WI38 (cell line): ENCODE results near the gene AATK.
"Not testable (repeated sequence)": the region's sequence is repeated elsewhere in the genome, so short reads cannot be mapped to it uniquely, and the experiment has no call there.

ENCODE experiments used
- H3K4me3 ChIP-seq: 2 replicates; pipeline ENCODE4 v1.5.1; 2011; ENCODE audit warnings: low read depth, mild to moderate bottlenecking, control low read depth, low read length
- TF ChIP-seq, protein P1 (sequence below): IDR thresholded peaks from 2 replicates; pipeline ENCODE4 v1.5.1; 2012; ENCODE audit warnings: low read depth, mild to moderate bottlenecking, control low read depth, low read length

The AATK gene

DNA sequence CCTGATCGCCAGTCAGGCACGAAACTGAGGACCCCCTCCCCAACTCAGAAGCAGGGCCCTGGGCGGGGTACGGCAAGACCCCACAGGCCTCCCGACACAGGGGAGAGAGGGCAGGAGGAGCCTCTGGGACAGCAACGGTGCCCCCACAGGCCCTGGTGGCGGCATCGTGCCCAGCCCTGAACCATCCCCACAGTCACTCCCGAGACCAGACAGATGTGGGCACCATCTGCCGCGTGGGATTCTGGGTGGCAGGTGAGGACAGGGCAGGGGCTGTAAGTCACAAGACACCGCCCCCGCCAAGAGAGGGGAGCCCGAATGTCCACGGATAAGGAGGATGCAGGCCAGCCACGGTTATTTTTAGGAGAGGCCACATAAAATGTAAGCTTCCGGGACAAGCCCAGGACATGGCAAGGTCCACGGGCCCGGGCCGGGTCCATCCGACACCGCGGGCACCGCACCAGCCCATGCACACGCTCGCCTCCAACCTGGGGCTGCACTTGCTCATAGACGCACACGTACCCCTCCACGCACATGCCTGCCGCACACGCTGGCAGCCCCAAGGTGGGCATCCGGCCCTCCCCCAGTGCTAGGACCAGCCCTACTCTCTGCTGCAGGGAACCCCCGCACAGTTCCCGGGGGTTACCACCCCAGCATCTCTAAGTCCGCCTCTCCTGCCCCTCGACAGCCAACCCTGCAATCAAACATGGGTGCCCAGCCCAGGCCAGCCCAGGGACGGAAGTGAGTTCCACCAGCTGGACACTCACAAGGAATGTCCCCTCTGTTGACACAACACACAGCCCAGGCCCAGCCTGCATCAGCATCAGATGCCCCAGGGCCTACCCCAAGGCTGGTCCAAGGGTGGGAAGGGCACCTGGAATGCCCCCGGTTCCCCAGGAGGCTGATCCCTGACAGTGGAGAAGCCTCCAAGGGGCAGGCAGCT lies 8.9 kb downstream of the AATK start:
- H3K4me3 ChIP-seq = no peak overlapping the region
- TF ChIP-seq, protein P1, sequence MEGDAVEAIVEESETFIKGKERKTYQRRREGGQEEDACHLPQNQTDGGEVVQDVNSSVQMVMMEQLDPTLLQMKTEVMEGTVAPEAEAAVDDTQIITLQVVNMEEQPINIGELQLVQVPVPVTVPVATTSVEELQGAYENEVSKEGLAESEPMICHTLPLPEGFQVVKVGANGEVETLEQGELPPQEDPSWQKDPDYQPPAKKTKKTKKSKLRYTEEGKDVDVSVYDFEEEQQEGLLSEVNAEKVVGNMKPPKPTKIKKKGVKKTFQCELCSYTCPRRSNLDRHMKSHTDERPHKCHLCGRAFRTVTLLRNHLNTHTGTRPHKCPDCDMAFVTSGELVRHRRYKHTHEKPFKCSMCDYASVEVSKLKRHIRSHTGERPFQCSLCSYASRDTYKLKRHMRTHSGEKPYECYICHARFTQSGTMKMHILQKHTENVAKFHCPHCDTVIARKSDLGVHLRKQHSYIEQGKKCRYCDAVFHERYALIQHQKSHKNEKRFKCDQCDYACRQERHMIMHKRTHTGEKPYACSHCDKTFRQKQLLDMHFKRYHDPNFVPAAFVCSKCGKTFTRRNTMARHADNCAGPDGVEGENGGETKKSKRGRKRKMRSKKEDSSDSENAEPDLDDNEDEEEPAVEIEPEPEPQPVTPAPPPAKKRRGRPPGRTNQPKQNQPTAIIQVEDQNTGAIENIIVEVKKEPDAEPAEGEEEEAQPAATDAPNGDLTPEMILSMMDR = no peak

DNA sequence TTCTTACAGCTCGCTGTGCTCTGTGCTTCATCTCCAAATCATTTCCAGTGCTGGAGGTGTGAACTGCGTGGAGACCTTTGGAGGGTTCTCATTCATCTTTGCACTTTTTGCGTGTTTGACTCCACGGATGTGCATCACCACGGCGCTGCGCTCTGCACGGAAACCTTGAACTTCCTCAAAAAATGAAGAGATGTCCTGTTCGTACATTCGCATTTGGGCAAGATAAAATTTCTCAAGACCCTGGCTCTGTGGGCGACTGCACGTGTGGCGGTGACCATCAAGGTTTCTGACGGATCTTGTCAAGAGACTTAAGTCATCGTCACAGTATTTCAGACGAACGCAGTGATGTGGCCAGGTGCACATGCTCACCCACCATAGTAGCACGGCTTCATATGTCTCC lies 11.1 kb downstream of the AATK start:
- H3K4me3 ChIP-seq = no peak overlapping the region
- TF ChIP-seq, protein P1 = no peak

DNA sequence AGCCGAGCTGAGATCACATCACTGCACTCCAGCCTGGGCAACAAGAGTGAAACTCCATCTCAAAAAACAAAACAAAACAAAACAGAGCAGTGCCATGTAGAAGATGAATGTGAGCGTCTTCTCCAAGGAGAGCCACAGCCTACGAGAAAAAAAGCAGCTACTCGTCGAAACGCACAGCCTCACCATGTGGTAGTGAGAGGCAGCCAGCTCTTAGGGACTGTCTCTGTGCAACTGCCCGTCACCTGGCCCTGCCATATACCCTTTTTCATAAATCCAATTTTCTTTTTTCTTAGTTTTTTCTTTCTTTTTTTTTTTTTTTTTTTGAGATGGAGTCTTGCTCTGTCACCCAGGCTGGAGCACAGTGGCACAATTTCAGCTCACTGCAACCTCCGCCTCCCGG lies 12.0 kb downstream of the AATK start:
- H3K4me3 ChIP-seq = not testable (repeated sequence)

DNA sequence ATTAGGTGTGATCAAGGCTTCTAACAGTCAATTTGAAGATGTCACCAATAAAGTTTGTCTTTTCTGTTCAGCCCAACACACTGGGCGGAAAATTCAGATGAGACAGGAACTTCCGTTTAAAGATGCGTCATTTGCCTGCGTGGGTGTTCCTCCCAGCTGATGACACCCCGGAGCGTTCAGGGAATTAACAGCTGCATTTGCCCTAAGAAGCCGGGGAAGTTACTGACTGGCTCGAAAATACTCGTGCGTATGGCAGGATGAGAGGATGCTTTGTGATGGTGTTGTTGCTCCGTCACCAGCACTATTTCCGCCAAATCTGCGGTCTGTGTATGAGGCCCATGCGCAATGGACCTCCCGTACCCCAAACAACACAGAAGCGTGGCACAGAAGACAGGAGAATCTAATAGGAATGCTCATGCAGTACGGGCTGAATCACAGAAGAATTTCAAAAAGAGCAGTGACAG lies 12.6 kb downstream of the AATK start:
- no peak overlapping the region for H3K4me3 ChIP-seq

DNA sequence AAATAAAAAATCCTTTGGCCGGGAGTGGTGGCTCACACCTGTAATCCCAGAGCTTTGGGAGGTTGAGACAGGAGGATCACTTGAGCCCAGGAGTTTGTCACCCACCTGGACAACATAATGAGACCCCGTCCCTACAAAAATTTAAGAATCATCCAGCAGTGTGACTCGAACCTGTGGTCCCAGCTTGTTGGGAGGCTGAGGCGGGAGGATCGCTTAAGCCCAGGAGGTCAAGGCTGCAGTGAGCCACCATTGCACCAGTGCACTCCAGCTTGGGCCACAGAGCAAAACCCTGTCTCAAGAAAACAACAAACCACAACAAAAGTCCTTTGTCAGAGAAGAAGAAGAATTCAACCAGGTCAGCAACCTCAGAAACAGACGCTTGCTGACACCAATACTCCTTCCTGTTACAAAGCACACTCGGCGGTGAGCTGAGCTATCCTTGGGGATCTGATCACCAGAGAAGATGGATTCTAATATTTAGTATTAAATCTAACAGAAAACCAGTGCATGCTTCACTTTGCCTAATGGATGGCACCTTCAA lies 13.7 kb downstream of the AATK start:
- TF ChIP-seq, protein P1 = no peak
- no peak overlapping the region for H3K4me3 ChIP-seq

More for the DNA sequence above, 12.6 kb downstream of the AATK start:
- TF ChIP-seq, protein P1 = no peak

DNA sequence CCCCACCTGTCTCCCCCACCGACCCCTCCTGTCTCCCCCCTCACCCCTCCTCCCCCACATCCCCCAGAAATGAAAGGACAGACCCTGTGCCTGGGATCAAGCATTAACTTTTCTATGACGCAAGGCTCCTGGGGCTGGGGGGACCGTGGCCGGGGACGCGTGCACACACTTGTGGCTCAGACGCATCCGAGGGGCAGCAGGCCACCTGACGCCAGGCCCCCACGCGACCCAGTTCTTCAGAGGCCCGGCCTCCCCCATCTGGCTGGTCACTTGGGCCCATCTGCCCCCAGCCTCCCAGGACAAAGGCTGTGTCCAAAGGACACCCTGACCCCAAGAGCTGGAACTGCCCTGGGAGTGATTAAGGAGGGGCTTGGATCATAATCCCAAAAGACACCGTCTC lies 14.7 kb downstream of the AATK start:
- TF ChIP-seq, protein P1 = no peak

DNA sequence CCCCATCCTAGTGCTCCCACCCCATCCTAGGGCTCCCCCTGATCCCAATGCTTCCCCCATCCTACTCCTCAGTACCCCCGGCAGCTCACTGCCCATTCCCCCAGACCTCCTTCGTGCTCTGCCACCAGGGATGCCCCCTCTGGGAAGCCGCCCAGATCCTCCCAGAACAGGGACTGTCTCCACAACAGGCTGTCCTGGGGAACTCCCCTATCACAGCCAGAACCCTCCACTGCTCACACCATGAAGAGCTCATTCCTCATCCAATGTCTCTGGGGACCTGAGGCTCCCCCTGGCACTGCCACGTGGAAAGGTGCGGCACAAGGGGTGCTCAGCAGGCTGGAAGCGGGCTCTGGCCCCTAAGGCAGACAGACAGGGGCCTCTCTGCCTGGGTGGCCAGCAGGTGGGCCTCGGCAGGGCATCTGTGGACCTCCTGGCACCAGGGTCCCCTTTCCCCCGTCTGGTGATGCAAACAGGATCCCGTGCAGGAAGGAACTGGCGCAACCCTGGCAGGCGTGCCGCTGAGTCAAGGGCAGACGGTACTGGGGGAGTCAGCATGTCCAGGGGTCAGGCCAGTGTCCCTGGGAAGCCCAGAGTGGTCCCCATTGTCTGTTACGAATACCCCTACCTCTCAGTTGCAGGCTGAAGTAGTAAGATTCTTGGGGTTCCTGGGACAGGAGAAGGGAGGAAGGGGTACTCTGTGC lies 15.5 kb downstream of the AATK start:
- no peak overlapping the region for H3K4me3 ChIP-seq
- TF ChIP-seq, protein P1 = no peak

More for the DNA sequence above, 14.7 kb downstream of the AATK start:
- no peak overlapping the region for H3K4me3 ChIP-seq
